ENCODE results near the gene SIGLECL1. TPM values are rescaled to one million over a fixed set of nuclear protein-coding genes. Genes with fewer than 3 reads are reported as not detected.

Gene SIGLECL1
- total RNA-seq, 6 experiments from 2014 or later, result not detected

GRCh38 chr19:51317968-51318367, 67.1 kb downstream of the SIGLECL1 start:
- no peak for DNase-seq
- H3K27me3 ChIP-seq, result no peaks in the 10 kb centered on the region
- TF ChIP-seq CTCF (IDR thresholded peaks at IDR 0.05), result no peak
- TF ChIP-seq POLR2A (IDR thresholded peaks at IDR 0.05), result no peak
- H3K36me3 ChIP-seq, result no peaks in the 10 kb centered on the region
- WGBS (ENCODE audit: insufficient coverage, low coverage, low lambda C conversion rate, missing lambda C conversion rate), result 33% methylated on average over 1 of the region's 1 CpG
- H3K27ac ChIP-seq, result no peak overlapping the region
- H3K9me3 ChIP-seq, result no peaks in the 10 kb centered on the region
- H3K4me1 ChIP-seq, result no peaks in the 10 kb centered on the region
- intact Hi-C loops (cut with DNase I), result no loop called here
- no peak overlapping the region for H3K4me3 ChIP-seq
- no peak for ATAC-seq

Small RNA genes within 50 kb of the gene (microRNA-seq; reads per million reads assigned to microRNA genes)
- 0 reads per million in 2 donors for gene MIR8074

Small RNA genes within 50 kb of the gene (small RNA-seq; reads per million reads assigned to genes)
- gene MIR8074, result 0 reads per million in 2 experiments

Other genes with a start within 250 kb of the SIGLECL1 start
- not detected for gene KLK8, start 249.5 kb upstream of the SIGLECL1 start, total RNA-seq
- under 1 TPM in 2 of 6 experiments, not detected in 4; 0.13 to 0.43 TPM for gene KLK10, start 231.4 kb upstream of the SIGLECL1 start, total RNA-seq
- gene KLK11, start 224.5 kb upstream of the SIGLECL1 start, total RNA-seq, result not detected
- not detected for gene KLK12, start 216.1 kb upstream of the SIGLECL1 start, total RNA-seq
- gene KLK13, start 186.0 kb upstream of the SIGLECL1 start, total RNA-seq, result not detected
- gene KLK14, start 168.2 kb upstream of the SIGLECL1 start, total RNA-seq, result under 1 TPM in 2 of 6 experiments, not detected in 4; 0.17 to 0.18 TPM
- 1 to 10 TPM; 3.3 to 6.4 (median 3.9) TPM for gene CTU1, start 142.7 kb upstream of the SIGLECL1 start, total RNA-seq
- gene SIGLEC9, start 126.2 kb upstream of the SIGLECL1 start, total RNA-seq, result 1 to 10 TPM; 3.8 to 7.9 (median 4.1) TPM
- gene SIGLEC7, start 108.8 kb upstream of the SIGLECL1 start, total RNA-seq, result 1 to 10 TPM; 2.4 to 7.3 (median 3.9) TPM
- gene CD33, start 26.0 kb upstream of the SIGLECL1 start, total RNA-seq, result 1 to 10 TPM; 1.7 to 5.8 (median 3.8) TPM
- gene IGLON5, start 60.6 kb downstream of the SIGLECL1 start, total RNA-seq, result under 1 TPM; 0.27 to 0.80 (median 0.49) TPM
- gene VSIG10L, start 91.1 kb downstream of the SIGLECL1 start, total RNA-seq, result 1 to 10 TPM; 1.3 to 4.5 (median 2.8) TPM
- gene ETFB, start 115.3 kb downstream of the SIGLECL1 start, total RNA-seq, result 100 to 1,000 TPM; 210 to 439 (median 345) TPM
- gene CLDND2, start 117.9 kb downstream of the SIGLECL1 start, total RNA-seq, result 1 to 10 TPM in 1 of 6 experiments, under 1 TPM in 1, not detected in 4; 1.00 to 1.2 TPM
- 1 to 10 TPM; 1.7 to 7.7 (median 4.1) TPM for gene NKG7, start 121.6 kb downstream of the SIGLECL1 start, total RNA-seq
- gene LIM2, start 136.9 kb downstream of the SIGLECL1 start, total RNA-seq, result not detected
- not detected for gene C19orf84, start 139.5 kb downstream of the SIGLECL1 start, total RNA-seq
- 10 to 100 TPM in 2 of 6 experiments, 1 to 10 TPM in 4; 2.0 to 12.4 (median 5.6) TPM for gene SIGLEC10, start 166.6 kb downstream of the SIGLECL1 start, total RNA-seq
- 1 to 10 TPM in 1 of 6 experiments, under 1 TPM in 5; 0.31 to 1.4 (median 0.71) TPM for gene SIGLEC8, start 207.4 kb downstream of the SIGLECL1 start, total RNA-seq
- not detected for gene CEACAM18, start 227.5 kb downstream of the SIGLECL1 start, total RNA-seq